OCI-LY7 (cell line): ENCODE data around the gene CBS. TPM values are rescaled to one million over a fixed set of nuclear protein-coding genes. Genes with fewer than 3 reads are reported as not detected.

Experiments used
- BruUV-seq: library from RNA; stranded (reverse); fragments of 400-500 nt; replicated peaks from 2 replicates; lab custom pipeline; 2021; lab: Mats Ljungman, UMichigan
- CTCF ChIA-PET: fragments of 300-600 bp; sonication (Branson Sonifier 250); formaldehyde crosslinking; loops from one replicate; lab custom pipeline; 2022; ENCODE audit warnings: antibody characterized with exemption; ENCODE audit not compliant: unreplicated experiment; lab: Charles Lee
- POLR2A ChIA-PET: fragments of 300-600 bp; sonication (Branson Sonifier 250); formaldehyde crosslinking; loops from one replicate; lab custom pipeline; 2022; ENCODE audit warnings: antibody characterized with exemption; lab: Charles Lee
- DNase-seq: peaks from one replicate; pipeline ENCODE4 v3.0.0-alpha.2; 2015; ENCODE audit warnings: low spot score
- H2AFZ ChIP-seq: fragments of 200-600 bp; sonication (generic), shearing (Covaris generic); 2 replicates; pipeline ENCODE4 v1.6.1; 2014; ENCODE audit warnings: mild to moderate bottlenecking, antibody characterized with exemption, low read length, moderate library complexity
- H3K27ac ChIP-seq: fragments of 200-600 bp; sonication (generic); 2 replicates; pipeline ENCODE4 v1.5.1; 2014; ENCODE audit warnings: mixed run types, low read depth, mild to moderate bottlenecking, moderate library complexity, low read length, inconsistent platforms; ENCODE audit not compliant: poor library complexity, severe bottlenecking
- H3K36me3 ChIP-seq: fragments of 200-600 bp; sonication (generic); 2 replicates; pipeline ENCODE4 v1.6.1; 2014; ENCODE audit warnings: mild to moderate bottlenecking, antibody characterized with exemption, low read length, moderate library complexity, mixed read lengths; ENCODE audit not compliant: insufficient read depth
- H3K4me1 ChIP-seq: fragments of 200-600 bp; sonication (generic); 2 replicates; pipeline ENCODE4 v1.5.1; 2014; ENCODE audit warnings: mild to moderate bottlenecking, low read length; ENCODE audit not compliant: insufficient read depth, poor library complexity, severe bottlenecking
- H3K4me2 ChIP-seq: fragments of 200-600 bp; sonication (generic); 2 replicates; pipeline ENCODE4 v1.6.1; 2014; ENCODE audit warnings: mild to moderate bottlenecking, low read length
- H3K4me3 ChIP-seq: fragments of 200-600 bp; sonication (generic); 2 replicates; pipeline ENCODE4 v1.5.1; 2014; ENCODE audit warnings: mild to moderate bottlenecking, low read depth, low read length; ENCODE audit not compliant: poor library complexity, severe bottlenecking
- H3K79me2 ChIP-seq: fragments of 200-600 bp; sonication (generic); 2 replicates; pipeline ENCODE4 v1.6.1; 2016; ENCODE audit warnings: low read depth, mild to moderate bottlenecking, low read length, moderate library complexity, mixed read lengths; ENCODE audit not compliant: insufficient read depth
- H3K9me2 ChIP-seq: fragments of 200-600 bp; sonication (generic); 2 replicates; pipeline ENCODE4 v1.6.1; 2016; ENCODE audit warnings: mild to moderate bottlenecking, low read length, mixed read lengths; ENCODE audit not compliant: insufficient read depth
- H3K9me3 ChIP-seq: fragments of 200-600 bp; sonication (generic); 2 replicates; pipeline ENCODE4 v1.6.1; 2014; ENCODE audit warnings: mild to moderate bottlenecking, mixed run types, low read length, mixed read lengths
- H4K20me1 ChIP-seq: fragments of 200-600 bp; sonication (generic); 2 replicates; pipeline ENCODE4 v1.6.1; 2014; ENCODE audit warnings: mild to moderate bottlenecking, antibody characterized with exemption, low read length, moderate library complexity, mixed read lengths; ENCODE audit not compliant: insufficient read depth
- CTCF ChIP-seq: fragments of 200-600 bp; sonication (generic); conservative IDR thresholded peaks from 2 replicates; pipeline ENCODE4 v1.5.1; 2014; ENCODE audit warnings: mild to moderate bottlenecking, antibody characterized with exemption, low read length, moderate library complexity, mixed read lengths
- EZH2phosphoT487 ChIP-seq: fragments of 200-600 bp; sonication (generic); IDR thresholded peaks from 2 replicates; pipeline ENCODE4 v1.6.1; 2018; ENCODE audit warnings: low read depth, borderline replicate concordance, mild to moderate bottlenecking, mixed run types, antibody characterized with exemption, low read length, moderate library complexity, mixed read lengths
- intact Hi-C: fragments of 100-400 bp; cut with micrococcal nuclease; formaldehyde crosslinking; loops from one replicate; pipeline ENCODE4 v1.10.0; 2022; ENCODE audit not compliant: unreplicated experiment
- total RNA-seq, 2 experiments: library from RNA; depleted of rRNA in 1 of 2; stranded (reverse); fragments of >200 nt in 1 of 2; shearing (Covaris generic) in 1 of 2; gene quantifications; 2 replicates each; pipeline ENCODE4 v1.2.3, GENCODE V29; 2014 to 2022

CBS gene
- total RNA-seq, 2 experiments from 2014 or later: 263 to 436 TPM

- Histone ChIP-seq H3K9me2 (no peaks in the 10 kb centered on the region), H4K20me1 (no peaks in the 10 kb centered on the region), H3K27ac (peak overlapping the region; percentile 78), H3K79me2 (no peaks in the 10 kb centered on the region), H3K4me2 (peak overlapping the region; percentile 61), H3K9me3 (no peaks in the 10 kb centered on the region), H3K36me3 (peaks cover 53% of the 10 kb centered on the region), H3K4me1 (peaks cover 40% of the 10 kb centered on the region), H2AFZ (peak overlapping the region; percentile 6; the same call in 1 of the 2 replicates), H3K4me3 (peak overlapping the region; percentile 22)
- no peak for TF ChIP-seq EZH2phosphoT487
- no peak for TF ChIP-seq CTCF
- DNase-seq: no peak
- POLR2A ChIA-PET: no interaction called here
- intact Hi-C loops: no loop called here
- no TSS peak for BruUV-seq
- CTCF ChIA-PET: no interaction called here
Observed at GRCh38 chr21:43020177-43020576, 55.5 kb downstream of the CBS start.

- intact Hi-C loops: loop anchor here (5.0 kb wide), 1 partner anchor 36 kb away; no protein-coding TSS in a partner anchor
- no peak overlapping the region for H3K4me3 ChIP-seq
- H3K4me2 ChIP-seq: no peak overlapping the region
- no peak overlapping the region for H2AFZ ChIP-seq
- no peak for TF ChIP-seq EZH2phosphoT487
- ChIA-PET POLR2A (no interaction called here), CTCF (no interaction called here)
- no peak for DNase-seq
- H3K4me1 ChIP-seq: peaks cover 40% of the 10 kb centered on the region
- H3K9me3 ChIP-seq: no peaks in the 10 kb centered on the region
- no peaks in the 10 kb centered on the region for H3K9me2 ChIP-seq
- no peaks in the 10 kb centered on the region for H3K79me2 ChIP-seq
- H4K20me1 ChIP-seq: no peaks in the 10 kb centered on the region
- BruUV-seq: no TSS peak
- H3K36me3 ChIP-seq: peaks cover 51% of the 10 kb centered on the region
- no peak overlapping the region for H3K27ac ChIP-seq
Observed at GRCh38 chr21:43018519-43018918, 57.1 kb downstream of the CBS start.

GRCh38 chr21:43016728-43017127 lies 58.9 kb downstream of the CBS start:
- no peaks in the 10 kb centered on the region for H4K20me1 ChIP-seq
- no peak overlapping the region for H3K4me2 ChIP-seq
- no peak overlapping the region for H3K4me3 ChIP-seq
- BruUV-seq: no TSS peak
- TF ChIP-seq CTCF: no peak
- no peak for TF ChIP-seq EZH2phosphoT487
- intact Hi-C loops: loop anchor here (5.0 kb wide), 1 partner anchor 34 kb away; no protein-coding TSS in a partner anchor
- H3K9me3 ChIP-seq: no peaks in the 10 kb centered on the region
- H3K9me2 ChIP-seq: no peaks in the 10 kb centered on the region
- H2AFZ ChIP-seq: no peak overlapping the region
- H3K27ac ChIP-seq: no peak overlapping the region
- ChIA-PET CTCF (no interaction called here), POLR2A (interaction anchor here (1.1 to 1.4 kb wide), 2 partner anchors 13 to 17 kb away, joined by 3 read pairs; no protein-coding TSS in a partner anchor)
- H3K36me3 ChIP-seq: peaks cover 63% of the 10 kb centered on the region
- peaks cover 40% of the 10 kb centered on the region for H3K4me1 ChIP-seq
- no peak for DNase-seq
- no peaks in the 10 kb centered on the region for H3K79me2 ChIP-seq
